PC-9 (cell line): ENCODE results near the gene CRYGB. TPM values are rescaled to one million over a fixed set of nuclear protein-coding genes. Genes with fewer than 3 reads are reported as not detected.

Experiments used
- BruUV-seq: library from RNA; stranded (reverse); fragments of 400-500 nt; replicated peaks from 2 replicates; lab custom pipeline; 2021; lab: Mats Ljungman, UMichigan
- CTCF ChIA-PET: fragments of 300-600 bp; sonication (Branson Sonifier 250); formaldehyde crosslinking; loops from one replicate; lab custom pipeline; 2022; ENCODE audit warnings: antibody characterized with exemption; lab: Charles Lee
- POLR2A ChIA-PET: fragments of 300-600 bp; sonication (Branson Sonifier 250); formaldehyde crosslinking; loops from one replicate; lab custom pipeline; 2022; ENCODE audit warnings: antibody characterized with exemption; ENCODE audit not compliant: unreplicated experiment; lab: Charles Lee
- DNase-seq, 2 experiments: peaks; one replicate each; pipeline versions ENCODE4 v3.0.0 to v3.0.0-alpha.2; 2015 to 2022; ENCODE audit warnings: mixed read lengths in 1 of 2
- H2AFZ ChIP-seq: fragments of 200-600 bp; sonication (generic); 2 replicates; pipeline ENCODE4 v1.8.1; 2017; ENCODE audit warnings: antibody characterized with exemption
- H3F3A ChIP-seq: fragments of 200-600 bp; sonication (generic); 2 replicates; pipeline ENCODE4 v1.8.1; 2017; ENCODE audit warnings: antibody characterized with exemption, mild to moderate bottlenecking, low read depth; ENCODE audit not compliant: insufficient read depth
- H3K27ac ChIP-seq: fragments of 200-600 bp; sonication (generic); 2 replicates; pipeline ENCODE4 v1.6.1; 2016; ENCODE audit warnings: mixed run types
- H3K27me3 ChIP-seq: fragments of 200-600 bp; sonication (generic); 2 replicates; pipeline ENCODE4 v1.6.1; 2016; ENCODE audit warnings: low read depth, mixed run types; ENCODE audit not compliant: insufficient read depth
- H3K36me3 ChIP-seq: fragments of 200-600 bp; sonication (generic); 2 replicates; pipeline ENCODE4 v1.6.1; 2016; ENCODE audit warnings: low read depth, mixed run types
- H3K4me1 ChIP-seq: fragments of 200-600 bp; sonication (generic); replicated peaks from 2 replicates; pipeline ENCODE4 v1.6.1; 2016; ENCODE audit warnings: mixed run types; ENCODE audit not compliant: insufficient read depth
- H3K4me2 ChIP-seq: fragments of 200-600 bp; sonication (generic); 2 replicates; pipeline ENCODE4 v1.6.1; 2017; ENCODE audit warnings: mixed run types
- H3K4me3 ChIP-seq: fragments of 200-600 bp; sonication (generic); 2 replicates; pipeline ENCODE4 v1.6.1; 2016; ENCODE audit warnings: mixed run types
- H3K79me2 ChIP-seq: fragments of 200-600 bp; sonication (generic); 2 replicates; pipeline ENCODE4 v1.6.1; 2017; ENCODE audit warnings: low read depth, mixed run types
- H3K9me2 ChIP-seq: fragments of 200-600 bp; sonication (generic); 2 replicates; pipeline ENCODE4 v1.8.1; 2017; ENCODE audit warnings: mild to moderate bottlenecking; ENCODE audit not compliant: insufficient read depth
- H3K9me3 ChIP-seq: fragments of 200-600 bp; sonication (generic); 2 replicates; pipeline ENCODE4 v1.8.1; 2016; ENCODE audit warnings: low read depth; ENCODE audit not compliant: insufficient read depth
- H4K20me1 ChIP-seq: fragments of 200-600 bp; sonication (generic); 2 replicates; pipeline ENCODE4 v1.8.1; 2017; ENCODE audit not compliant: insufficient read depth
- EZH2 ChIP-seq: fragments of 200-600 bp; sonication (generic); IDR thresholded peaks from 2 replicates; pipeline ENCODE4 v1.8.0; 2017; ENCODE audit warnings: antibody characterized with exemption, low read depth
- intact Hi-C: fragments of 100-400 bp; cut with micrococcal nuclease; formaldehyde crosslinking; loops from one replicate; pipeline ENCODE4 v1.10.0; 2022; ENCODE audit not compliant: unreplicated experiment
- total RNA-seq: library from RNA; stranded (reverse); gene quantifications from 2 replicates; pipeline ENCODE4 v1.2.3, GENCODE V29; 2021
- TF ChIP-seq, protein P1 (sequence below): fragments of 200-600 bp; sonication (generic); conservative IDR thresholded peaks from 2 replicates; pipeline ENCODE4 v1.6.1; 2017; ENCODE audit warnings: mixed run types, antibody characterized with exemption, mild to moderate bottlenecking, moderate library complexity

CRYGB gene
- total RNA-seq, 1 experiment from 2014 or later = not detected

DNA sequence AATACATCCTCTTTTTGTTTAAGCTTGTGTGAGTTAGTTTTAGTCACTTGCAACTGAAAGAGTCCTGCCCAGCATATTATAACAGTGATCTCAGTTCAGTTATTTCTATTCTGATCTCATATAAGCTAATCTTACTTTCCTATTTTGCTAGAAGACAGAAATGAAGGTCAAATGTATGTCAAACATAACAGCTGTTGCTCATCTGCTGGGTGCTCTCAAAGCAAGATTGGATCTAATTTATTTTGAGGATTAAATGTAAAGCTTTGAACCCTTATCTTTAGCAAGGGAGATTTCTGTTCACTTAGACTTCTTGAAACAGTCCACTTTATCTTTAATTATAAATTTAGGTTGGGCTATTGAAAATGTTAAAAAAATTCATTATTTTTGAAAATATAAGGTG, 52.8 kb downstream of the CRYGB start:
- H3K9me2 ChIP-seq = no peaks in the 10 kb centered on the region
- H3K36me3 ChIP-seq = no peaks in the 10 kb centered on the region
- H3K4me1 ChIP-seq = no peaks in the 10 kb centered on the region
- no peak overlapping the region for H2AFZ ChIP-seq
- no peak overlapping the region for H3K4me2 ChIP-seq
- no peaks in the 10 kb centered on the region for H3K79me2 ChIP-seq
- H3K4me3 ChIP-seq = no peak overlapping the region
- no peaks in the 10 kb centered on the region for H3K27me3 ChIP-seq
- H3K9me3 ChIP-seq = no peaks in the 10 kb centered on the region
- BruUV-seq = no TSS peak
- no peaks in the 10 kb centered on the region for H3F3A ChIP-seq
- H4K20me1 ChIP-seq = no peaks in the 10 kb centered on the region
- H3K27ac ChIP-seq = no peak overlapping the region
- ChIA-PET CTCF (no interaction called here), POLR2A (no interaction called here)
- no peak for DNase-seq
- TF ChIP-seq, protein P1, sequence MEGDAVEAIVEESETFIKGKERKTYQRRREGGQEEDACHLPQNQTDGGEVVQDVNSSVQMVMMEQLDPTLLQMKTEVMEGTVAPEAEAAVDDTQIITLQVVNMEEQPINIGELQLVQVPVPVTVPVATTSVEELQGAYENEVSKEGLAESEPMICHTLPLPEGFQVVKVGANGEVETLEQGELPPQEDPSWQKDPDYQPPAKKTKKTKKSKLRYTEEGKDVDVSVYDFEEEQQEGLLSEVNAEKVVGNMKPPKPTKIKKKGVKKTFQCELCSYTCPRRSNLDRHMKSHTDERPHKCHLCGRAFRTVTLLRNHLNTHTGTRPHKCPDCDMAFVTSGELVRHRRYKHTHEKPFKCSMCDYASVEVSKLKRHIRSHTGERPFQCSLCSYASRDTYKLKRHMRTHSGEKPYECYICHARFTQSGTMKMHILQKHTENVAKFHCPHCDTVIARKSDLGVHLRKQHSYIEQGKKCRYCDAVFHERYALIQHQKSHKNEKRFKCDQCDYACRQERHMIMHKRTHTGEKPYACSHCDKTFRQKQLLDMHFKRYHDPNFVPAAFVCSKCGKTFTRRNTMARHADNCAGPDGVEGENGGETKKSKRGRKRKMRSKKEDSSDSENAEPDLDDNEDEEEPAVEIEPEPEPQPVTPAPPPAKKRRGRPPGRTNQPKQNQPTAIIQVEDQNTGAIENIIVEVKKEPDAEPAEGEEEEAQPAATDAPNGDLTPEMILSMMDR = no peak
- no peak for TF ChIP-seq EZH2
- intact Hi-C loops = no loop called here

Other genes starting within 250 kb of the CRYGB start
- 7.7 and 8.4 TPM in 2 replicates for gene PLEKHM3, start 120.6 kb downstream of the CRYGB start, total RNA-seq
- not detected in 2 replicates for gene CRYGD, start 21.6 kb downstream of the CRYGB start, total RNA-seq
- gene CRYGC, start 16.3 kb downstream of the CRYGB start, total RNA-seq = not detected in 2 replicates
- gene CRYGA, start 17.4 kb upstream of the CRYGB start, total RNA-seq = not detected in 2 replicates
- not detected in 2 replicates for gene C2orf80, start 43.9 kb upstream of the CRYGB start, total RNA-seq
- gene IDH1, start 108.9 kb upstream of the CRYGB start, total RNA-seq = 193 and 227 TPM in 2 replicates
- gene PIKFYVE, start 120.1 kb upstream of the CRYGB start, total RNA-seq = 11.7 and 14.6 TPM in 2 replicates